ENCODE data around the gene SEC23B. TPM values are rescaled to one million over a fixed set of nuclear protein-coding genes. Genes with fewer than 3 reads are reported as not detected.
A peak's percentile ranks its signal among the peaks of the same experiment; 100 is the strongest.

SEC23B gene
- total RNA-seq, 1 donor from 2014 or later, result 56.6 TPM

DNA sequence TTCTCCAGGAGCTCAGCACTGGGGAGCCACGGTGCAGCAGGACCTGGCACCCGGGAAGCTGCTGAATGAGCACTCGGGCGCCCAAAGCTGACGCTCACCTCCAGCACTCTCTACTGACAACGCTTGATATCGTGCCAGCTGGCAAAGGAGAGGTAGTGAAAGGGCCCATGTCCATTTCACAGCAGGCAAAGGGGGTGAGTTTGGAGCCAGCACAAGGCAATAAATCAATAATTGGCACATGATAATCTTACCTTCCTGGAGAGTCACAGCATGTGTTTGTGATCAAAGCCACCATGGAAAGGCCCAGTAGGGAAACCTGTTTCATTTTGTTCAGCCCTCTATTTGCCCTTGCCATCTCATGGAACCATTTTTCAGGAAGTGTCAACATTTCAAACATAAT is 36.2 kb downstream of the SEC23B start:
- ChIA-PET CTCF (no interaction called here), POLR2A (no interaction called here)
- intact Hi-C loops (cut with micrococcal nuclease), result no loop called here
- TF ChIP-seq, protein P1, sequence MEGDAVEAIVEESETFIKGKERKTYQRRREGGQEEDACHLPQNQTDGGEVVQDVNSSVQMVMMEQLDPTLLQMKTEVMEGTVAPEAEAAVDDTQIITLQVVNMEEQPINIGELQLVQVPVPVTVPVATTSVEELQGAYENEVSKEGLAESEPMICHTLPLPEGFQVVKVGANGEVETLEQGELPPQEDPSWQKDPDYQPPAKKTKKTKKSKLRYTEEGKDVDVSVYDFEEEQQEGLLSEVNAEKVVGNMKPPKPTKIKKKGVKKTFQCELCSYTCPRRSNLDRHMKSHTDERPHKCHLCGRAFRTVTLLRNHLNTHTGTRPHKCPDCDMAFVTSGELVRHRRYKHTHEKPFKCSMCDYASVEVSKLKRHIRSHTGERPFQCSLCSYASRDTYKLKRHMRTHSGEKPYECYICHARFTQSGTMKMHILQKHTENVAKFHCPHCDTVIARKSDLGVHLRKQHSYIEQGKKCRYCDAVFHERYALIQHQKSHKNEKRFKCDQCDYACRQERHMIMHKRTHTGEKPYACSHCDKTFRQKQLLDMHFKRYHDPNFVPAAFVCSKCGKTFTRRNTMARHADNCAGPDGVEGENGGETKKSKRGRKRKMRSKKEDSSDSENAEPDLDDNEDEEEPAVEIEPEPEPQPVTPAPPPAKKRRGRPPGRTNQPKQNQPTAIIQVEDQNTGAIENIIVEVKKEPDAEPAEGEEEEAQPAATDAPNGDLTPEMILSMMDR (IDR thresholded peaks at IDR 0.05), result no peak
- Mint-ChIP-seq H3K36me3 (ENCODE audit: low read depth) (peaks cover 76% of the 10 kb centered on the region), H3K4me1 (no peaks in the 10 kb centered on the region), H3K4me3 (no peak overlapping the region), H3K27me3 (no peaks in the 10 kb centered on the region), H3K27ac (no peak overlapping the region), H3K9me3 (no peaks in the 10 kb centered on the region)
- ATAC-seq (ENCODE audit: low read depth) (no peak), DNase-seq (no peak)

DNA sequence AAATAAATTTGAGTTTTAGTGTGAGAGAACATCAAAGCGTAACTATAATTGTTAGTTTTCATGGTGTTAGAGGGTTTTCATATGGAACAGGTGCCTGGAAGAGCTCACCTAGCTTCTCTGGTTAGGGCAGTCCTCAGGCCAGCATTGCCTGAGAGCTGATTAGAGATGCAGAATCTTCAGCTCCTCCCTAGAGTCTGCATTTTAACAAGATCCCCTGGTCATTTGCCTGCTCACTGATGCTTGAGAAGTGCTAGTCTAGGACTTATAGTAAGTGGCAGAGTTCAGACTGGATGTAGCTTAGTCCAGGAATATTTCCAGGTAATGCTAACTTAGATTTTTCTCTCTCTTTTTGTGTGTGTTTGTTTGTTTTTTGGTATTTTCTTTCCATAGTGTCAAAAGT is 37.8 kb downstream of the SEC23B start:
- Mint-ChIP-seq H3K36me3 (ENCODE audit: low read depth) (peaks cover 76% of the 10 kb centered on the region), H3K4me1 (no peaks in the 10 kb centered on the region), H3K9me3 (no peaks in the 10 kb centered on the region), H3K4me3 (no peak overlapping the region), H3K27ac (no peak overlapping the region), H3K27me3 (no peaks in the 10 kb centered on the region)
- TF ChIP-seq, protein P1 (IDR thresholded peaks at IDR 0.05), result no peak
- DNase-seq (no peak), ATAC-seq (ENCODE audit: low read depth) (no peak)
- CTCF ChIA-PET, result no interaction called here
- intact Hi-C loops (cut with micrococcal nuclease), result no loop called here
- POLR2A ChIA-PET, result no interaction called here

DNA sequence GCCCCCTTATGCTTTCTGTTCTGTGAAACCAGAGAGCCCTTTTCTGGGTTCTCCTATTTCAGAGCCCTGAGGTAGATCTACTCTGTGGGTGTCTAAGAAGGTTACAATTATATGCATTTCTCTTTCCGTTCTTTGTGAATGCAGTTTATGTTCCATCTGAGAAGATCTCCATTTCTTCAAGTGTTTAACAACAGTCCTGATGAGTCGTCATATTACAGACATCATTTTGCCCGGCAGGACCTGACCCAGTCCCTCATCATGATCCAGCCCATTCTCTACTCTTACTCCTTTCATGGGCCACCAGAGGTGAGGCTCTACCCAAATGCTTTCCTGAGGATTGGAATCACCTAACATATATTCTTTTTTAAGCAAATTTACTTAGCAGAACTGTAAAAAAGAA is 40.7 kb downstream of the SEC23B start:
- CTCF ChIA-PET, result no interaction called here
- Mint-ChIP-seq H3K4me1 (no peaks in the 10 kb centered on the region), H3K4me3 (no peak overlapping the region), H3K9me3 (no peaks in the 10 kb centered on the region), H3K27me3 (no peaks in the 10 kb centered on the region), H3K36me3 (ENCODE audit: low read depth) (peaks cover 75% of the 10 kb centered on the region), H3K27ac (no peak overlapping the region)
- intact Hi-C loops (cut with micrococcal nuclease), result no loop called here
- POLR2A ChIA-PET, result no interaction called here
- TF ChIP-seq, protein P1 (IDR thresholded peaks at IDR 0.05), result no peak
- ATAC-seq (ENCODE audit: low read depth), result no peak
- DNase-seq, result no peak

DNA sequence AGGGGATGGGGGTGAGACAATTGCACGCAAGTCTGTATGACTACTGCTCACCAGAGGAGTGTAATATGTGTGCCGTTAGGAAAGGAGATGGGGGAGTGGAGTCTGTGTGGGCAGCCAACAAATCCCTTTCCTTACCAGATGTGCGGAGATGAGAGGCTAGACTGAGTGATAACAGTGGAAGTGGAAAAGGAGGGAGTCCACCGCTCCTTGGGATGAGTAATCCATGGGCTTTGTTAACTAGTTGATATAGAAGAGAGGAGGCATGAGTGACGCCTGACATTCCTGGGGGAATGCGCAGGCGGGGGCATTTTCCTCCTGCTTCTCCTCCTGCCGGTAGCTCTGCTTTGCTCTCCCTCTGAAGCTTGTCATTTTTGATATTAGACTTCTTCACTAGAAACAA is 46.0 kb downstream of the SEC23B start:
- ChIA-PET POLR2A (no interaction called here), CTCF (no interaction called here)
- ATAC-seq (ENCODE audit: low read depth) (no peak), DNase-seq (no peak)
- Mint-ChIP-seq H3K36me3 (ENCODE audit: low read depth) (peaks cover 81% of the 10 kb centered on the region), H3K4me3 (no peak overlapping the region), H3K9me3 (no peaks in the 10 kb centered on the region), H3K4me1 (no peaks in the 10 kb centered on the region), H3K27me3 (no peaks in the 10 kb centered on the region), H3K27ac (no peak overlapping the region)
- TF ChIP-seq, protein P1 (IDR thresholded peaks at IDR 0.05), result no peak
- intact Hi-C loops (cut with micrococcal nuclease), result no loop called here

DNA sequence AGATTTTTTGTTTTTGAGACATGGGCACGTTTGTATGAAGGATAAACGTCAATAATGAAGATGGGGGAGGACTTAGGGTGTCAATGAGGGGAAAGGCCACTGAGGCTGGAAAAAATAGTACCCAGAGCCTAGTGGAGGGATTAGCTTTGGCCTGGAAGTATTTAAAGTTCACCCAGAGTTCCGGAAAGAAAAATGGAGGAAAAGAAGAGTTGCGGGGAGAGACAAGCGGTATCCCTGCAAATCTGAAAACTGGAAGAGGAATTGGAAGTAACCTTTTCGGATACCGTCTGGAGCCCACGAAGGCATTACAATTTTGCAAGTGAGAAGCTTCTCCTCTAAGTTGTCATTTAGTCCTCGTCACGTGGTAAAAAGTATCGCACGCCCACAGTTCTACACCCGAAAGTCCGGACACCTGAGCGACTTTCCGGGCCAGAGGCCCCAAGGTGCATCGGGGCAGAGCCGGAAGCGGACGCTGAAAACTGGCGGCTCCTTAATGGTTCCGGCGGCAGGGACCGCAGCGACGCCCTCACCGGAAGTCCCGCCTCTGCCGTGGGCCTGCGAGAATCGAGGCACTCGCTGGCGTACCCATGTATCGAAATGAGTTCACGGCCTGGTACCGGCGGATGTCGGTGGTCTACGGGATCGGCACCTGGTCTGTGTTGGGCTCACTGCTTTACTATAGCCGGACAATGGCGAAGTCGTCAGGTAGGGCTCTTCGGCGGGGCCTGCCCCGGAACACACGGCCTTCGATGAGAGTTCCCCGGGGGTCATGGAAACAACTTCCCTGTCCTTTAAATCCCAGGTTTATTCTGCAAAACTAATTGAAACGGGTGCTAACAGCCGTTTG is 59.4 kb downstream of the SEC23B start, which contains the start of gene SMIM26:
Gene SMIM26, plus strand, starts transcription at position 541 of the 847 bp plus-strand sequence. Its CDS starts 47 bp downstream, at position 588.
- POLR2A ChIA-PET, result interaction anchor here (0.9 to 2.5 kb wide), 4 partner anchors 21 to 100 kb away, joined by 4 to 30 read pairs (median 8); partner anchors contain the start of genes DTD1, DZANK1, POLR3F and SEC23B
- Mint-ChIP-seq H3K9me3 (no peaks in the 10 kb centered on the region), H3K4me3 (peak within 1 kb of the TSS; percentile 94), H3K27ac (peak within 1 kb of the TSS; percentile 94), H3K36me3 (ENCODE audit: low read depth) (peaks cover 46% of the 10 kb centered on the region), H3K4me1 (peaks cover 23% of the 10 kb centered on the region), H3K27me3 (no peaks in the 10 kb centered on the region)
- ATAC-seq (ENCODE audit: low read depth) (peak; percentile 96), DNase-seq (peak; percentile 91)
- intact Hi-C loops (cut with micrococcal nuclease), result loop anchor here (1.0 to 5.0 kb wide), 11 partner anchors 20 to 1485 kb away; partner anchors contain the start of genes CFAP61, CRNKL1, DZANK1 and MGME1
- TF ChIP-seq, protein P1 (IDR thresholded peaks at IDR 0.05), result no peak
- CTCF ChIA-PET, result no interaction called here

All from activated B cell treated with CpG ODN at 0.5 μM for 24 hours (primary cell).